ENCODE measurements around the gene PER1. TPM values are rescaled to one million over a fixed set of nuclear protein-coding genes. Genes with fewer than 3 reads are reported as not detected.

PER1 gene
- total RNA-seq, 1 donor from 2014 or later: 16.6 TPM

DNA sequence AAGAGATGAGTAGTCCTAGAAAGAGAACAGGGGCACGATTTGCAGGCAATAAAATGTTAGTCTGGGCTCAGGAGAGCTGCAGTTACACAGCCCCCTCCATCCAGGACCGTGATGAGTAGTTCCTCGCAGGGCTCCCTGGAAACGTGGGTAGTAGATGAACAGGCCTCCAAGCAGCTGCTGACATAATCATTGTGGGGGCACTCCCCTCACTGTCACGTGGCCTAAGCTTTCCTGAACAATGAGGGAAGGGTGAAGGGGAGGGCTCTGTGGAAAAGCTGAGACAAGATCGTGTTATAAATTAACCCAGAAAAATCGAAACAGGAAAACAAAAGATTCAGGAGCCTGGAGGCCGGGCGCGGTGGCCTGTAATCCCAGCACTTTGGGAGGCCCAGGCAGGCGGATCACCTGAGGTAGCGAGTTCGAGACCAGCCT lies 1.3 kb upstream of the PER1 start:
- DNase-seq (ENCODE audit: low read depth): peak; percentile 93

DNA sequence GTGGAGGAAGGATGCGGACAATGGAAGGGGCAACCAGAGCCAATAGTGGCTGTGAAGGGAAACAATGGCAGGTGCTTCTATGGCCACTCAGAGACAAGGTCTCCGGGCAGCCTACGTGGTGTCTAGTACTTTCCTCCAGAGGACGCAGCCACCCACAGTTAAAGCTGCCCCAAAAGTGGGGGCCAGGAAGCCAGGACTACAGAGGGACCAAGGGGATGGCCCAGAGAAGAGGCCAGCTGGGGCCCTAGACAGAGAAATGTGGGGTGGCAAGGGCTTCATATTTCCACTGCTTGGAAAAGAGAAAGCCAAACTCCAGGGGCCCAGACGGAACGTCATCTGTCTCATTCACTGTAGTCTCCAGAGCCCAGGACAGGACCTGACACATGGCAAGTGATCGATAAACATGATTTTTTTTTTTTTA lies 837 bp upstream of the PER1 start:
- DNase-seq (ENCODE audit: low read depth): no peak

DNA sequence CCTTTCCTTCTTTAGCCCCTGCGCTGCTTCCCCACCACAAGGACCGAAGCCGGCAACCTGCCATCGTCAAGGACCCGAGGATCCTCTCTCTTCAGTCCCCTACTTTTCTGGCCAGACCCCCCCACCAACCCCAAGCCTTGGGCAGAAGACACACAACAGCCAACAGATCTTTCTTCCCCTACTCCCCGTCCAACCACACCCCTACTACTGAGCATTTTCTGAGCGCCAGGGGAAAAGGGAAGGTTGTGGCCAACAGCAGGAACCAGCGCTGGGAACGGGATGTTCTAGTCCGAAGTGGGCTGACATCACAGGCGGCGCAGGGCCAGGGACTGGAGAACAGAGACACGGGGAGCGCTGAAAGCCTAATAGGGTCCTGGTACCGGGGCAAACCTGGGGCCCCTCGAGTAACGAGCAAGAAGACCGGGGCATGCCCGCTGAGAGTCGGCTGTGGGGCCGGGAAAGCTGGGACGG lies 528 bp downstream of the PER1 start:
- peak; percentile 68 for DNase-seq (ENCODE audit: low read depth)

DNA sequence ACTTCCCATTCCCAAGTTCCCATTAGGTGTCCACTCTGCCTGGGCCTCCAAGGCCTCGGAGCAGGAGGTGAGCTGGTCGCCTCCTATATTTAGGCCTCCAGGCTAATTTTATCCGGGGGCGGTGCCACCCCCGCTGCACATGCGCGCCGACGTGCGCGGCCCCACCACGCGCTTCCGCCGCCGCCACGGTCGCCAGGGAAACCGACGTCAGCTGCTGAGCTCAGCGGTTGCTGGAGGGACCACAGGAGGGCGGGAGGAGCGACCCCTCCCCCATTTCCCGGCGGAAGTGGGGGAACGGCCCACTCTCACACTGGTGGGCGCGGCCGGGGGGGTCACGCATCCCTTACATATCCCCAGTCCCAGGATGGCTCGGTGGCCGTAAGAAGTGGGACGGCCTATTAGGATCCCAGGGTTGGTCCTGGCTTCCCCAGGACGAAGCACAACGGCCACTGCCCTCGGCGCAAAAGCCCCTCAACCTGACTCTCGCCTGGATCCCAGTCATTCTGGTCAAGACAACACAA lies 1.0 kb downstream of the PER1 start:
- DNase-seq (ENCODE audit: low read depth): peak; percentile 93

DNA sequence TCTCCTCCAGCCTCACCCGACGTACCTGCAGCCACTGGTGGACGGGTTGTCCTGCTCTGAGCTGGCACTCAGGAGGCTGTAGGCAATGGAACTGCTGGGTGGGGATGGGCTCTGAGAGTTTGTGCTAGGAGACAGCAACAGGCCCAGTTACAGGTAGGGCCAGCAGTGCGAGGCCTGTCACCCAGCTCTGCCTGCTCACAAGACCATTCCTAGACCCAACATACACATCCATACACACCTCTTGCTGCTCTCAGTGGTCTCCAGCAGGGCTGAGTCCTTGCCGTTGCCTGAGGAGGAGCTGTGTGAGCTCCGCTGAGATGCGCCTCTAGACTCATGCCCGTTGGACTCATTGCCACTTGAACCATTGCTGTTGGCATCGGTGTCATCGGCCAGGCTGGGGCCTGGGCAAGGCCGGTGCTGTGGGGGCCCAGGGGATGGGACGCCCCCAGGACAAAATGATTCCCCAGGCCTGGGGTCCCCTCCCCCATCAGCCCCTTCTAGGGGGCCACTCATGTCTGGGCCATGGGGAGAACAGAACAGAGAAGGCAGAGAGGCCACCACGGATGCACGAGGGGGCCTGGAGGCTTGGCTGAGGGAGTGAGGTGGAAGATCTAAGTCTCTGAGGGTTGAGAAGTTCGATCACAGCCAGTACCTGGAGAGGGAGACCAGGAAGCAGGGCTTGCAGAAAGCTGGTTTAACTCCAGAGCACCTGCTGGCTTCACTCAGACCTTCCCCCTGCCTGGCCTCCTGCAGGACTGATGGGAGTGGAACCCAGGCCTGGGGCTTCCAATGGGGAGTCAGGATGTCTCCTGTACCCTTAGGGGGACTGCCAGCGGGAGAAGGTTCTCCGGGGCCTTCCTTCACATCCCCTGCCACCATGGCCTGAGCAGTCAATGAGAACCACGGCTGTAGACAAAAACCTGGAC lies 1.7 kb downstream of the PER1 start:
- peak; percentile 71 for DNase-seq (ENCODE audit: low read depth)

- DNase-seq (ENCODE audit: low read depth): no peak
Measured at GRCh38 chr17:8149419-8150193, 2.6 kb downstream of the PER1 start.

DNA sequence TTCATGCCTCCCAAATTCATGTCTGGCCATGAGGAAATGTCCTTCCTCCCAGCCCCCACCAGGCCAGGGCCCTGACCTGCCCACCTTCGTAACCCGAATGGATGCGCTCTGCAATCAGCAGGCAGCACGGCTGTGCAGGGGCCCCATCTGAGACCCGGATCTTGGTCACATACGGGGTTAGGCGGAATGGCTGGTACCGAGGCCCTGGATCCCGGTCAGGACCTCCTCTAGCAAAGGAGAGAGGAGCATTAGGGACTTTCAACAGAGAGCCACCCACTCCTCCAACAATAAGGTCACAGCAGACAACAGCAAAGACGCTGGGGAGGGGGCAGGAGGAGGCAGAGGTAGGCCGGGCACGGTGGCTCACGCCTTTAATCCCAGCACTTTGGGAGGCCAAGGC lies 3.6 kb downstream of the PER1 start:
- no peak for DNase-seq (ENCODE audit: low read depth)

DNA sequence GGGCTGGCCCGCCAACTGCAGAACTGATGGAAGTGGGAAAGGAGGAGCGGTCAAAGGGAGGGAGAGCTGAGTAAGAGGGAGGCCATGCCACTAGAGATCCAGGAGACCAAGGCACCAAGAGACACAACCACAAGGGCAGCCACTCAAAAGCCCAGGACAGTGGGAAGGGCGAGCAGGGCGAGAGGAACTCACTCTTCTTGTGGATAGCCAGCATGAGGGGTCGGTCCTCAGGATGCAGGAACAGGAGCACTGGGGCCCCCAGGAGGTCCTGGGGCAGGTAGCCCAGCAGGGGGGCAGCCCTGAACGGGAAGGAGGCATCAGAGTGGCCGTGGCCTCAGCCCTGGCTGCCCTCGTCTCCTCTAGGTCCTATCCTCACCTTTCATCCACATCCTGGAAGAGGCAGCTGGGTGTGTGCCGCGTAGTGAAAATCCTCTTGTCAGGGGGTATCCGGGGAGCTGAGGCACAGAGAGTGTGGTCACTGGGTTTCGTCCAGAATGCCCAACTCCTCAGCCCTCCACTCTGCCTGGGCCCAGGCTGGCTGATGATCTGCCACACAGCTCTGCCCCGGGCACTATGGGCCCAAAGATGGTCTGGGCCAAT lies 4.3 kb downstream of the PER1 start:
- no peak for DNase-seq (ENCODE audit: low read depth)

DNA sequence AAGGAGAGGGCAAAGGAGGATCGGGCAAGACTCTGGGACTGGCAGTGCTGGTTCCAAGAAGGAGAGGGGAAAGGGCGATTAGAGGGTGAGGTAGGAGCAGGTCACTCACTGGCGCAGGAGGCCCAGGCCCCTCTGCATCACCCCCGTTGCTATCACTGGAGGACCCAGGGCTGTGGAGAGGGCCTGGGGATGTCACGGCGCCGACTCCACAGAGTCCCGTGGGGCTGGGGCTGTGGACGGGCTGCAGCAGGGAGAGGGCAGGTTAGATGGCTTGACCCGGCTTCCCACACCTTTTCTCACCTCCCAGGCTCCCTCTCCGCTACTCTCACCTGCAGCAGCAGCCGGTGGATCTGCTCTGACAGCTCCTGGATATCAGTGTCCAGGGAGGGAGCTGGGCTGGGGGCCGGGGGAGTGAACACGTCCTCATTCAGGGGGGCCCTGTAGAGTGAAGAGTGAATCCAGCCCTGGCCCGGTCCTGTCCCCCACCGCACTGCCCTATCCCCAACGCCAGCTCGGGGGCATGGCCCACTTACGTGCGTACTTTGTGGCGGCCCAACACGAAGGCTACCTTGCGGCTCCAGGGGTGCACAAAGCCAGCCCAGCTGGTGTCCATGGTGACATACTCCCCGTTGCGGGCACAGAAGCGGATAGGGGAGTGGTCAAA lies 4.9 kb downstream of the PER1 start:
- DNase-seq (ENCODE audit: low read depth): no peak

- DNase-seq (ENCODE audit: low read depth): no peak
Measured at GRCh38 chr17:8146381-8147140, 5.6 kb downstream of the PER1 start.

- DNase-seq (ENCODE audit: low read depth): no peak
Measured at GRCh38 chr17:8145811-8146210, 6.4 kb downstream of the PER1 start.

DNA sequence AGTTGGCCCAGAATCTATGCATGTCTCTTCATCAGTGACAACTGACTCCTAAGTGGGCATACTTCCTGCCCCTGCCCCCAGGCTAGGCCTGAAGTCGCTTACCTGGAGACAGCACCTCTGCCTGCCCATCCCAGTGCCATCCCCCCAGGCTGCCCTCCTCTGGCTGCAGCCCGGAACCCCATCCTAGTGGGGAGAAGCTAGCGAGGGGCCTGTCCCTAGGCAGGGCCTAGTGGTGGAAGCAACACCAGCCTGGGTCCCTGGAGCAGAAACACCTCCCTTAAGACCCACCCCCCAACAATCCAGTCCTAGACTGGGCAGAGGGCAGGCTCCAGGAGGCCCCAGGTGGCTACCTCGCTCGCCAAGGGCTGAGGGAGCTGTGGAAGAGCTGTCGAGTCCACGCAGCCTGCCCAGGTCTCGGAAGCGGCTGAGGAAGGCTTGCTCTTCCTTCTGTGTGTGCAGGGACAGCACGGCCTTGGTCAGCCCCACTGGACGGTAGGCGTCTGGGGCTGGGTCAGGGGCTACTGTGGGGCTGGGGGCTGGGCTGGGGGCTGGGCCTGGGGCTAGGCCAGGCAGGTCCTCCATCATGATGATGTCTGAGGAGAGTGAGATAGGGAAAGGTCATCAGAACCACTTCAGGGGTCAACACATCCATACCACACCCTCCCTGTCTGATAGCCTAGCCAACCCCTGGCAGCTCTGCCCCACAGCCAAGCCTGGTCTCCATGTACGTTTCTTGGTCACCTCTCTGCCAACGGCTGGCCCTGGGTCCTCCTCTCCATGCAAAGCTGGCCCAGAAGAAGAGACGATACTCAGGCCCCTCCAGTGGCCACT lies 7.6 kb downstream of the PER1 start:
- DNase-seq (ENCODE audit: low read depth): no peak

DNA sequence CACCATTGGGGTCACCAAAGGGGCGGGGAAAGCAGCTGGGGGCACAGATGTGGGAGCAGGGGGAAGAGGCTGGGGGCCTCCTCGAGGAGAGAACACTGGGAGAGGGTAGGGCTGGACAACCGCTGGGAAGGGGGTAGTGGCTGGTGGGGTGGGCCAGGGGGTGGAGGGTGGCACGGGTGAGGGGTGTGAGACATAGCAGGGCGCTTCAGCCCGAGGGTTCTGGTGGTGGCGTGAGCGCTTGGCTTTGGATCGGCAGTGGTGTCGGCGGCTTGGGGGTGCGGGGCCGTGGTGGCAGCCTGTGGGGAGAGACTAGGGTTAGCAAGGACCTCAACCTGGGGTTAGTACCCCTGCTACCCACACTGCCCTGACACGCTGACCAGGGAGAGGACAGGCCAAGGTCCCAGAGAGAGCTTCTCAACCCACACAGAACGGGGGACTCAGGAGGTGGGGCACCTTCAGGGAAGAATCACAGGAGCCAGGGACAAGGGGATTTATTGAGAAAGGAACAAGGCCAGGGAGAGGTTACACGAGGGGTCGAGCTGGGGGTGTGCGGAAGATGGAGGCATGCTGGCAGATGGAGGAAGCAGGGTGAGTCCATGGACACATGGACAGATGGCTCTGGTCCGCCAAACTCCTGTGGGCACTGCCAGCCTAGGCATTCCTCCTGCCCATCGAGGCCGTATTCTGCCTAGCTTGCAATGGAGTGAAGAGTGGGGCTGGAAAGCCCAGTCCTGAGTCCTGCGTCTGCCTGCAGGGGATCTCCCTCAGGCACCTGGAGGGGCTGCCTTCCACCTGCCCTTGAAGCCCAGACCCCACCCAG lies 8.4 kb downstream of the PER1 start:
- no peak for DNase-seq (ENCODE audit: low read depth)

DNA sequence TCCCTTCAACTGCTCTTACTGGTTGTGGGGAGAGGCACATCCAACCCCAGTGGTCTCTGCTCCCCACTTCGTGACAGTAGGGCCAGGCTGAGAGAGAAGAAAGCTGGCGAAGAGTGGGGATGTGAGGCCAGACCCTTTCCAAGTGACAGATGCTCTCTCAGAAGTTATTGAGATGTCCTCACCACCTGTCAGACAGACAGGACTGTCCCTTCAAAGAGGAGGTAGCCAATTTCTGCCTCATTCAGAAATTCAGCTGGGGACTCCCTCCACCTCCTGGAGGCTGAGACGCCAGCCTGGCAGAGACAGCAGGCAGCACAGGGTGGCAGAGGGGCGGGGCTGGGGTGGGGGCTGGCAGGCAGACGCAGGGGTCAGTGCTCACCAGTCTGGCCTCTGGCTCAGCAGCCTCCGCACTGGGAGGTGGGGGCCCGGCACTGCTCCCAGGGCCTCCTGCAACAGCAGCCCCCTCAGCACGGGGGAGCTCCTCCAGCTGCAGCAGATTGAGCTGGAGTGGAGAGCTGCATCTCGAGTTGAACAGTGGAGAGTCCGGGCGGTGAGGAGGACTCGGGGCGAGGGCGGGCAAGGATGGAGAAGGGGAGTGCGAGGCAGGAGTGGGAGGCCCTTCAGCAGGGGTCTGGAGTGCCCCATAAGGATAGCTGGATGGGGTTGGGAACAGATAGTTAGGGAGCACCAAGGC lies 9.2 kb downstream of the PER1 start:
- DNase-seq (ENCODE audit: low read depth): no peak

GRCh38 chr17:8142158-8142886 lies 9.9 kb downstream of the PER1 start:
- no peak for DNase-seq (ENCODE audit: low read depth)

DNA sequence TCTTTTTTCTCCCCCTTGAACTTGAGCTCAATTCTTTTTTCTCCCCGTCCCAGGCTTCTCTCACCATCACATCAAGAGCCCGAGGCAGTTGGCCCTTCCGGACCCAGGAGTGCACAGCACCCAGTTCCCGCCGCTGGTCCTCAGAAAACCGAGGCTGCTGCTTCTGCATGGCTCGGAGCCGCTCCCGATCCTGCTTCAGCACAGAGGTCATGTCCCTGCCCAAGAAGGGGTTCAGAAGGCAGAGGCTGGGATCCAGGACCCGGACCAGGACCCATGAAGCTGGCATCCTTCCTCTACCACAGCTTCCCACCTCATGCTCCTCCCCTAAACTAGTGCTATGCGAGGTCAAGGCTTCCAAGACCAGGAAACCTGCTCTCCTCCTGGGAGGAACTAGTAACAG lies 10.5 kb downstream of the PER1 start:
- no peak for DNase-seq (ENCODE audit: low read depth)

DNA sequence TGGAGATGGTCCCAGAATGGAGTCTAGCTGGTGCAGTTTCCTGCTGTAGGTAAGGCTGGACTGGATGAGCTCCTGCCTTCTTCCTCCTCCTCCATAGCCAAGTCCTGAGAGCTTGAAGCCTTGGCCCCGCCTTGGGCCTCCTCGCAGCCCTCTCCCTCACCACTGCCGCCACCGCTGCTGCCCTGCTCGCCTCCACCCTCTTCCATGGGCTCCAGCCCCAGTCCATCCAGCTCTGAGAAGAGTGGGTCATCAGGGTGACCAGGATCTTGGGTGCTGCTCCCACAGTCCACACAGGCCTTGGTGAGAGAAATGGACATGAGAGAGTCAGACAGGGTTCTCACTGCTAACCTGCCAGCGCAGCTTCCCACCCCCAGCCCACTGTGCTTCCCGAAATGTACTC lies 11.2 kb downstream of the PER1 start:
- DNase-seq (ENCODE audit: low read depth): no peak

All from myocyte (in vitro differentiated cells).